Type B pancreatic cell (in vitro differentiated cells): ENCODE measurements around the gene CHPF2. TPM values are rescaled to one million over a fixed set of nuclear protein-coding genes. Genes with fewer than 3 reads are reported as not detected.

Source experiments
- DNase-seq: peaks from one replicate; pipeline ENCODE4 v3.0.0; 2021; ENCODE audit warnings: mixed read lengths; ENCODE audit not compliant: unreplicated experiment; ENCODE audit errors: extremely low spot score
- H3K27ac Mint-ChIP-seq: 2 replicates; pipeline ENCODE4 v1.8.0; 2021; ENCODE audit warnings: mild to moderate bottlenecking, mixed read lengths
- H3K27me3 Mint-ChIP-seq: 2 replicates; pipeline ENCODE4 v1.8.0; 2021; ENCODE audit warnings: mixed read lengths
- H3K36me3 Mint-ChIP-seq: 2 replicates; pipeline ENCODE4 v1.8.0; 2021; ENCODE audit warnings: mixed read lengths
- H3K4me1 Mint-ChIP-seq: one replicate; pipeline ENCODE4 v1.8.0; 2021; ENCODE audit warnings: mixed read lengths; ENCODE audit not compliant: unreplicated experiment
- H3K4me3 Mint-ChIP-seq: 2 replicates; pipeline ENCODE4 v1.8.0; 2021; ENCODE audit warnings: mild to moderate bottlenecking, mixed read lengths
- H3K9me3 Mint-ChIP-seq: 2 replicates; pipeline ENCODE4 v1.8.0; 2021; ENCODE audit warnings: mixed read lengths
- total RNA-seq: library from RNA; stranded (reverse); gene quantifications from 2 replicates; pipeline ENCODE4 v1.2.1, GENCODE V29; 2021; ENCODE audit warnings: low replicate concordance
- TF ChIP-seq, protein P1 (sequence below): fragments of 200-600 bp; sonication (generic); conservative IDR thresholded peaks from 2 replicates; pipeline ENCODE4 v1.5.0; 2021; ENCODE audit warnings: antibody characterized with exemption, mild to moderate bottlenecking

CHPF2 gene
- total RNA-seq, 1 donor from 2014 or later, result 44.4 TPM

DNA sequence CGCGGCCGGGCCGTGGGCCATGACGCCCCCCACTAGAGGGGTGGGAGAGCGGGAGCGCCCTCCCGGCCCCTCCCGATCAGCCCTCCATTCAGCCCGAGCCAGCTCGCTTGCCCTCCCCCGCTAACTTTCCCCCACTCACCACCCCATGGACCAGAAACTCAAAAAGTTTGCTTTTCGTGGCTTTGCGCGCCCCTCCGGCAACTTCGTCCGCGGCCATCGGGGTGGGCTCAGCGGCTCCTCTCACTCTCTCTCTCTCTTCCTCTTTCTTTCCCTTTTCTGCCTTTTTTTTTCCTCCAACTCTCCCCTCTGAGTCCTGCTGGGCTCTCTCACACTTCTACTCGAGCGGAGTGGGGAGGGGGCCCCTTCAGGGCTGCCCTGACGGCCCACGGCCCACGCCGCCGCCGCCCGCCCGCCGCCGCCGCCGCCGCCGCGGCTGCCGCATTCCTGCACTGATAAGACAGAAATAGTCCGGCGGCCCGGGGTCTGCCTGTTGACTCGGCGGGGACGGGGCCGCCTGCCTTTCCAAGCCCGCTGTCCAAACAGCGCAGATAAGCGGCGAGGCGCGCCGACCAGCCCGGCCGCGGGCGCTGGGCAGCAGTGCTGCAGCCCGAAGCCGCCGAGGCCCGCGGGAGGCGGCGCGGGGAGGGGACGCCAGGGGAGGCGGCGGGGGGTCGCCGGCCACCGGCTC is 16.2 kb downstream of the CHPF2 start, which contains the start of gene SMARCD3:
SMARCD3 (minus strand) TSS at position 349 of the 688 bp plus-strand sequence; CDS start at position 217, 132 bp downstream.
- peaks cover 13% of the 10 kb centered on the region for H3K27me3 Mint-ChIP-seq
- H3K9me3 Mint-ChIP-seq, result no peaks in the 10 kb centered on the region
- DNase-seq, result peak; percentile 85
- peaks cover 43% of the 10 kb centered on the region for H3K4me1 Mint-ChIP-seq
- peak within 1 kb of the TSS; percentile 87 for H3K27ac Mint-ChIP-seq
- H3K4me3 Mint-ChIP-seq, result peak within 1 kb of the TSS; percentile 96
- no peaks in the 10 kb centered on the region for H3K36me3 Mint-ChIP-seq
- TF ChIP-seq, protein P1, sequence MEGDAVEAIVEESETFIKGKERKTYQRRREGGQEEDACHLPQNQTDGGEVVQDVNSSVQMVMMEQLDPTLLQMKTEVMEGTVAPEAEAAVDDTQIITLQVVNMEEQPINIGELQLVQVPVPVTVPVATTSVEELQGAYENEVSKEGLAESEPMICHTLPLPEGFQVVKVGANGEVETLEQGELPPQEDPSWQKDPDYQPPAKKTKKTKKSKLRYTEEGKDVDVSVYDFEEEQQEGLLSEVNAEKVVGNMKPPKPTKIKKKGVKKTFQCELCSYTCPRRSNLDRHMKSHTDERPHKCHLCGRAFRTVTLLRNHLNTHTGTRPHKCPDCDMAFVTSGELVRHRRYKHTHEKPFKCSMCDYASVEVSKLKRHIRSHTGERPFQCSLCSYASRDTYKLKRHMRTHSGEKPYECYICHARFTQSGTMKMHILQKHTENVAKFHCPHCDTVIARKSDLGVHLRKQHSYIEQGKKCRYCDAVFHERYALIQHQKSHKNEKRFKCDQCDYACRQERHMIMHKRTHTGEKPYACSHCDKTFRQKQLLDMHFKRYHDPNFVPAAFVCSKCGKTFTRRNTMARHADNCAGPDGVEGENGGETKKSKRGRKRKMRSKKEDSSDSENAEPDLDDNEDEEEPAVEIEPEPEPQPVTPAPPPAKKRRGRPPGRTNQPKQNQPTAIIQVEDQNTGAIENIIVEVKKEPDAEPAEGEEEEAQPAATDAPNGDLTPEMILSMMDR, result no peak

GRCh38 chr7:151249034-151249731 is 16.9 kb downstream of the CHPF2 start:
- H3K4me1 Mint-ChIP-seq, result peaks cover 43% of the 10 kb centered on the region

GRCh38 chr7:151249732-151250072 is 17.4 kb downstream of the CHPF2 start:
- DNase-seq, result no peak

More at GRCh38 chr7:151249034-151249731, 16.9 kb downstream of the CHPF2 start:
- no peaks in the 10 kb centered on the region for H3K9me3 Mint-ChIP-seq
- H3K36me3 Mint-ChIP-seq, result no peaks in the 10 kb centered on the region
- H3K27me3 Mint-ChIP-seq, result peaks cover 13% of the 10 kb centered on the region
- peak overlapping the region; percentile 86 for H3K4me3 Mint-ChIP-seq
- TF ChIP-seq, protein P1, result no peak
- peak overlapping the region; percentile 87 for H3K27ac Mint-ChIP-seq
- DNase-seq, result no peak

DNA sequence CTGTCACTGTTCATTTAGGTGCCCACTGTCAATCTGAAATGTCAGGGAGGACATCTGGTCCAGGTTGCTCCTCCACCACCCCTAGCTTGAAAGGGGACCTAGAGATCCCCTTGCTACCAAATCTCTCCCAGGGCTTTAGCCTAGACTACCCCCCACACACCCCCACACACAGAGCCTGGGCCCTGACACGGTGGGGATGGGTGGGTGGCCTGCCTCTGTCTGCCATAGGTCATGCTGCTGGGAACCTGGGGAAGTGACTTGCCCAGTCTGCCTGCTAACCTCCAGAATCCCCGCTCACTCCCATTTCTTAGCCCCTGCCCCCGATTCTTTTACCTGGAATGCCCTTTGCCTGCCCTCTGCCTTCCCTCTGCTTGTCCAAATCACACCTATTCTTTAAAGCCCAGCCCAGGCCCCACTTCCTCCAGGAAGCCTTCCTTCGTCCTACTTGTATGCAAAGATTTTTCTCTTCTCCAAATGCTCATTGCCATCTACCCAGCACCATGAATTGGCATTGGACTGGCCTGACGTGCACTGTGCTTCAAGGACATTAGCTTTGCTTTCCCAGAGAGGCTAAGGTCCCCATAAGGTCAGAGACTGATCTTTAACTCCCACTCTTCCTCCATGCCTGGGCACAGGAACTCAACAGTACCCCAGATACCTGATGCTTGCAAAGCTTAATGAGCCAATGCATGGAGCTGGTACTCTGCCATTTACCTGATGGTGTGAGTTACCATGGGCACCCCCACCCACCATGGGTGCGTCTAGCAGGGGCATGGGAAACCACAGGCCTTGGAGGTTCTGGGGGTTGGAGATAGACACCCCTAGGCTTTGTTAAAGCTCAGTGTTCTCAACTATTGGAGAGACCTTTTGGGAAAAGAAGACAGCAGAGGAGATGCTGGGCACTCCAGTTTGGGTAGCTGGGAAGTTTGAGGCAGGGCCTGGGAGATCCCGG is 18.2 kb downstream of the CHPF2 start:
- peaks cover 40% of the 10 kb centered on the region for H3K4me1 Mint-ChIP-seq

More at GRCh38 chr7:151249732-151250072, 17.4 kb downstream of the CHPF2 start:
- TF ChIP-seq, protein P1, result no peak
- Mint-ChIP-seq H3K36me3 (no peaks in the 10 kb centered on the region), H3K9me3 (no peaks in the 10 kb centered on the region), H3K27me3 (peaks cover 9% of the 10 kb centered on the region), H3K27ac (peak overlapping the region; percentile 87), H3K4me3 (peak overlapping the region; percentile 86), H3K4me1 (peaks cover 40% of the 10 kb centered on the region)

GRCh38 chr7:151251328-151251688 is 19.0 kb downstream of the CHPF2 start:
- H3K27me3 Mint-ChIP-seq, result peaks cover 17% of the 10 kb centered on the region
- no peaks in the 10 kb centered on the region for H3K9me3 Mint-ChIP-seq
- peak overlapping the region; percentile 78 for H3K27ac Mint-ChIP-seq
- DNase-seq, result no peak
- peaks cover 34% of the 10 kb centered on the region for H3K4me1 Mint-ChIP-seq
- H3K4me3 Mint-ChIP-seq, result peak overlapping the region; percentile 86
- TF ChIP-seq, protein P1, result no peak
- no peaks in the 10 kb centered on the region for H3K36me3 Mint-ChIP-seq

More for the DNA sequence above, 18.2 kb downstream of the CHPF2 start:
- H3K4me3 Mint-ChIP-seq, result peak overlapping the region; percentile 86
- H3K36me3 Mint-ChIP-seq, result no peaks in the 10 kb centered on the region
- TF ChIP-seq, protein P1, result no peak
- no peak for DNase-seq
- peaks cover 13% of the 10 kb centered on the region for H3K27me3 Mint-ChIP-seq
- H3K27ac Mint-ChIP-seq, result peak overlapping the region; percentile 78
- no peaks in the 10 kb centered on the region for H3K9me3 Mint-ChIP-seq
